OCI-LY1 (cell line): ENCODE results near the gene LRRIQ3.

Source experiments
- H2AFZ ChIP-seq: fragments of 200-600 bp; sonication (generic), shearing (Covaris generic); 2 replicates; pipeline ENCODE4 v1.6.0; 2014; ENCODE audit warnings: antibody characterized with exemption, mild to moderate bottlenecking, low read length
- H3F3A ChIP-seq: fragments of 200-600 bp; sonication (generic), shearing (Covaris generic); 2 replicates; pipeline ENCODE4 v1.6.0; 2014; ENCODE audit warnings: mild to moderate bottlenecking, antibody characterized with exemption, low read length, moderate library complexity; ENCODE audit not compliant: insufficient read depth
- H3K27ac ChIP-seq: fragments of 200-600 bp; sonication (generic); 2 replicates; pipeline ENCODE4 v1.5.1; 2014; ENCODE audit warnings: low read length, mixed run types, mild to moderate bottlenecking, low read depth; ENCODE audit not compliant: poor library complexity, severe bottlenecking
- H3K27me3 ChIP-seq: fragments of 200-600 bp; sonication (generic); 2 replicates; pipeline ENCODE4 v1.6.0; 2014; ENCODE audit warnings: antibody characterized with exemption, mild to moderate bottlenecking, low read length, moderate library complexity; ENCODE audit not compliant: insufficient read depth
- H3K36me3 ChIP-seq: fragments of 200-600 bp; sonication (generic); 2 replicates; pipeline ENCODE4 v1.6.1; 2014; ENCODE audit warnings: mild to moderate bottlenecking, antibody characterized with exemption, low read length, moderate library complexity, mixed read lengths; ENCODE audit not compliant: insufficient read depth
- H3K4me1 ChIP-seq: fragments of 200-600 bp; sonication (generic); 2 replicates; pipeline ENCODE4 v1.5.1; 2014; ENCODE audit warnings: mild to moderate bottlenecking, low read length, moderate library complexity; ENCODE audit not compliant: insufficient read depth, severe bottlenecking
- H3K4me2 ChIP-seq: fragments of 200-600 bp; sonication (generic), shearing (Covaris generic); 2 replicates; pipeline ENCODE4 v1.6.1; 2014; ENCODE audit warnings: low read length
- H3K4me3 ChIP-seq: fragments of 200-600 bp; sonication (generic); 2 replicates; pipeline ENCODE4 v1.5.1; 2014; ENCODE audit warnings: low read length, low read depth, mild to moderate bottlenecking, mixed read lengths; ENCODE audit not compliant: poor library complexity, severe bottlenecking
- H3K79me2 ChIP-seq: fragments of 200-600 bp; shearing (Covaris generic); 2 replicates; pipeline ENCODE4 v1.6.1; 2016; ENCODE audit warnings: mixed run types, low read length, mixed read lengths; ENCODE audit not compliant: insufficient read depth
- H3K9ac ChIP-seq: fragments of 200-600 bp; sonication (generic), shearing (Covaris generic); 2 replicates; pipeline ENCODE4 v1.6.1; 2014; ENCODE audit warnings: mild to moderate bottlenecking, low read length, mixed read lengths
- H3K9me2 ChIP-seq: fragments of 200-600 bp; sonication (generic), shearing (Covaris generic); 2 replicates; pipeline ENCODE4 v1.6.1; 2014; ENCODE audit warnings: low read depth, mild to moderate bottlenecking, low read length, mixed read lengths
- H3K9me3 ChIP-seq: fragments of 200-600 bp; shearing (Covaris generic); 2 replicates; pipeline ENCODE4 v1.6.1; 2014; ENCODE audit warnings: low read length, mixed read lengths
- H4K20me1 ChIP-seq: fragments of 200-600 bp; sonication (generic), shearing (Covaris generic); 2 replicates; pipeline ENCODE4 v1.6.0; 2016; ENCODE audit warnings: mild to moderate bottlenecking, low read length; ENCODE audit not compliant: insufficient read depth
- CTCF ChIP-seq: fragments of 200-600 bp; sonication (generic), shearing (Covaris generic); IDR thresholded peaks from 2 replicates; pipeline ENCODE4 v1.5.1; 2017; ENCODE audit warnings: mild to moderate bottlenecking, antibody characterized with exemption, low read length, moderate library complexity, mixed read lengths
- EZH2 ChIP-seq: fragments of 200-600 bp; sonication (generic), shearing (Covaris generic); IDR thresholded peaks from 2 replicates; pipeline ENCODE4 v1.8.0; 2017; ENCODE audit warnings: borderline replicate concordance, mixed run types, mild to moderate bottlenecking, antibody characterized with exemption, low read length, moderate library complexity, mixed read lengths

The LRRIQ3 gene

DNA sequence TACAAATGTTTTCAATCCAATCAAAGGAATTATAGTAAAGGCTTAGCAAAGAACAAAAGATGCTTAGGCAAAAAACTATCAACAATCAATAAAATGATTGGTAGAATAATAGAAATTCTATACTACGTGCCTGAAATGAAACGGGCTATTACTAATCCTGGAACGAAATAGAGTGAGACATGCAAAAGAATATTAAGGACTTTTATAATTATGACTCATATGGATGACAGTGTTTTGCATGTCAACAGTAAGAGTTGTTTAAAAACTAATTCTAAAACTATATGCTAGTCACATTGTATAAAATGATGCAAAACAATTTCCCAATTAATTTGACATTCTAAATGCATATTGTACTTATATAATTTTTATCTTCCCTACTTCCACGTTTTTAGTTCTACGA is 35.6 kb downstream of the LRRIQ3 start:
- no peak for TF ChIP-seq EZH2
- no peak for TF ChIP-seq CTCF
- H3K36me3 ChIP-seq = no peaks in the 10 kb centered on the region
- H3K4me1 ChIP-seq = no peaks in the 10 kb centered on the region
- no peaks in the 10 kb centered on the region for H3K9me2 ChIP-seq
- no peaks in the 10 kb centered on the region for H3K27me3 ChIP-seq
- H3F3A ChIP-seq = no peaks in the 10 kb centered on the region
- no peaks in the 10 kb centered on the region for H3K9me3 ChIP-seq
- no peaks in the 10 kb centered on the region for H3K79me2 ChIP-seq
- H3K4me2 ChIP-seq = no peak overlapping the region
- H3K27ac ChIP-seq = no peak overlapping the region
- no peak overlapping the region for H3K4me3 ChIP-seq
- no peak overlapping the region for H3K9ac ChIP-seq
- no peaks in the 10 kb centered on the region for H4K20me1 ChIP-seq
- no peak overlapping the region for H2AFZ ChIP-seq

GRCh38 chr1:74161497-74161896 is 36.5 kb downstream of the LRRIQ3 start:
- H3K9ac ChIP-seq = no peak overlapping the region
- no peaks in the 10 kb centered on the region for H3K9me3 ChIP-seq
- no peaks in the 10 kb centered on the region for H3K4me1 ChIP-seq
- no peak overlapping the region for H2AFZ ChIP-seq
- no peaks in the 10 kb centered on the region for H3K79me2 ChIP-seq
- no peaks in the 10 kb centered on the region for H3K9me2 ChIP-seq
- no peaks in the 10 kb centered on the region for H3F3A ChIP-seq
- H3K4me3 ChIP-seq = no peak overlapping the region
- H3K4me2 ChIP-seq = no peak overlapping the region
- H4K20me1 ChIP-seq = no peaks in the 10 kb centered on the region
- no peak overlapping the region for H3K27ac ChIP-seq
- H3K27me3 ChIP-seq = no peaks in the 10 kb centered on the region
- TF ChIP-seq CTCF (no peak), EZH2 (no peak)
- no peaks in the 10 kb centered on the region for H3K36me3 ChIP-seq

GRCh38 chr1:74160046-74160445 is 37.9 kb downstream of the LRRIQ3 start:
- no peaks in the 10 kb centered on the region for H3K4me1 ChIP-seq

More at GRCh38 chr1:74160046-74160445, 37.9 kb downstream of the LRRIQ3 start:
- Histone ChIP-seq H4K20me1 (no peaks in the 10 kb centered on the region), H3K27me3 (no peaks in the 10 kb centered on the region), H3K9ac (no peak overlapping the region), H3K79me2 (no peaks in the 10 kb centered on the region), H2AFZ (no peak overlapping the region), H3K4me2 (no peak overlapping the region), H3K36me3 (no peaks in the 10 kb centered on the region), H3K9me3 (no peaks in the 10 kb centered on the region), H3K4me3 (no peak overlapping the region), H3K9me2 (no peaks in the 10 kb centered on the region), H3K27ac (no peak overlapping the region), H3F3A (no peaks in the 10 kb centered on the region)
- TF ChIP-seq EZH2 (no peak), CTCF (no peak)
